Smooth muscle cell (in vitro differentiated cells): ENCODE results near the gene RECK. TPM values are rescaled to one million over a fixed set of nuclear protein-coding genes. Genes with fewer than 3 reads are reported as not detected.

Experiments
- DNase-seq: peaks from one replicate; lab custom pipeline; 2025; ENCODE audit not compliant: unreplicated experiment; lab: John Stamatoyannopoulos, UW
- H2AFZ ChIP-seq: fragments of 200-600 bp; sonication (generic); 2 replicates; pipeline ENCODE4 v1.6.0; 2016; ENCODE audit warnings: antibody characterized with exemption, low read depth, mild to moderate bottlenecking
- H3F3A ChIP-seq: fragments of 200-600 bp; sonication (generic); 2 replicates; pipeline ENCODE4 v1.6.0; 2017; ENCODE audit warnings: antibody characterized with exemption, low read depth
- H3K27ac ChIP-seq: fragments of 200-600 bp; sonication (generic); 2 replicates; pipeline ENCODE4 v1.5.1; 2016; ENCODE audit warnings: low read depth, mild to moderate bottlenecking
- H3K27me3 ChIP-seq: fragments of 200-600 bp; sonication (generic); 2 replicates; pipeline ENCODE4 v1.6.1; 2016; ENCODE audit warnings: low read depth, mild to moderate bottlenecking
- H3K36me3 ChIP-seq: fragments of 200-600 bp; sonication (generic); 2 replicates; pipeline ENCODE4 v1.5.1; 2016; ENCODE audit warnings: low read depth
- H3K4me1 ChIP-seq: fragments of 200-600 bp; sonication (generic); 2 replicates; pipeline ENCODE4 v1.5.1; 2016; ENCODE audit warnings: low read depth
- H3K4me2 ChIP-seq: fragments of 200-600 bp; sonication (generic); 2 replicates; pipeline ENCODE4 v1.6.0; 2016; ENCODE audit warnings: mild to moderate bottlenecking
- H3K4me3 ChIP-seq: fragments of 200-600 bp; sonication (generic); 2 replicates; pipeline ENCODE4 v1.5.1; 2016; ENCODE audit warnings: mild to moderate bottlenecking
- H3K79me2 ChIP-seq: fragments of 200-600 bp; sonication (generic); 2 replicates; pipeline ENCODE4 v1.6.0; 2016; ENCODE audit warnings: low read depth, mild to moderate bottlenecking
- H3K9ac ChIP-seq: fragments of 200-600 bp; sonication (generic); 2 replicates; pipeline ENCODE4 v1.6.0; 2016; ENCODE audit warnings: low read depth
- H3K9me3 ChIP-seq: fragments of 200-600 bp; sonication (generic); replicated peaks from 2 replicates; pipeline ENCODE4 v1.5.1; 2016; ENCODE audit warnings: low read depth
- H4K20me1 ChIP-seq: fragments of 200-600 bp; sonication (generic); 2 replicates; pipeline ENCODE4 v1.6.0; 2016; ENCODE audit warnings: low read depth
- CTCF ChIP-seq: fragments of 200-600 bp; sonication (generic); IDR thresholded peaks from 2 replicates; pipeline ENCODE4 v1.5.1; 2017; ENCODE audit warnings: borderline replicate concordance, mild to moderate bottlenecking, antibody characterized with exemption; ENCODE audit not compliant: insufficient read depth, poor library complexity, severe bottlenecking
- WGBS: methylation state at CpG from one replicate; pipeline ENCODE4 v1.1.7; 2016; ENCODE audit warnings: low lambda C conversion rate; 5-methylcytosine and 5-hydroxymethylcytosine counted together
- polyA plus RNA-seq: library from polyadenylated mRNA; unstranded; fragments of >200 nt; fragmentation: Nextera tagmentation; extraction: Ambion mirVana; gene quantifications from 2 replicates; pipeline ENCODE4 v1.2.1, GENCODE V29; 2016
- total RNA-seq: library from RNA; depleted of rRNA; stranded (reverse); fragments of >200 nt; gene quantifications from 2 replicates; pipeline ENCODE4 v1.2.3, GENCODE V29; 2014

RECK gene
- total and polyA plus RNA-seq, 2 experiments from 2014 or later = 42.9 to 50.0 TPM

- H3K4me1 ChIP-seq = peaks cover 4% of the 10 kb centered on the region
Measured at GRCh38 chr9:36110434-36110833, 73.7 kb downstream of the RECK start.

GRCh38 chr9:36112516-36112915 lies 75.8 kb downstream of the RECK start:
- H3K36me3 ChIP-seq = peaks cover 5% of the 10 kb centered on the region
- no peak overlapping the region for H3K4me3 ChIP-seq
- H3K79me2 ChIP-seq = no peaks in the 10 kb centered on the region
- no peak overlapping the region for H3K27ac ChIP-seq
- H3K27me3 ChIP-seq = no peaks in the 10 kb centered on the region
- no peaks in the 10 kb centered on the region for H4K20me1 ChIP-seq
- H3F3A ChIP-seq = no peaks in the 10 kb centered on the region
- TF ChIP-seq CTCF = no peak
- WGBS = 84% methylated on average over 3 of the region's 3 CpGs
- H3K4me1 ChIP-seq = peaks cover 4% of the 10 kb centered on the region
- H3K9me3 ChIP-seq = no peaks in the 10 kb centered on the region
- no peak for DNase-seq
- no peak overlapping the region for H3K4me2 ChIP-seq
- H3K9ac ChIP-seq = no peak overlapping the region
- H2AFZ ChIP-seq = no peak overlapping the region

More at GRCh38 chr9:36110434-36110833, 73.7 kb downstream of the RECK start:
- no peak for DNase-seq
- no peak overlapping the region for H3K4me3 ChIP-seq
- no peaks in the 10 kb centered on the region for H3F3A ChIP-seq
- no peaks in the 10 kb centered on the region for H4K20me1 ChIP-seq
- no peaks in the 10 kb centered on the region for H3K79me2 ChIP-seq
- no peaks in the 10 kb centered on the region for H3K9me3 ChIP-seq
- 94% methylated on average over 2 of the region's 2 CpGs for WGBS
- no peak overlapping the region for H3K4me2 ChIP-seq
- no peaks in the 10 kb centered on the region for H3K27me3 ChIP-seq
- H3K9ac ChIP-seq = no peak overlapping the region
- no peak for TF ChIP-seq CTCF
- no peak overlapping the region for H3K27ac ChIP-seq
- H3K36me3 ChIP-seq = peaks cover 5% of the 10 kb centered on the region
- no peak overlapping the region for H2AFZ ChIP-seq

GRCh38 chr9:36113999-36114398 lies 77.3 kb downstream of the RECK start:
- 18% methylated on average over 2 of the region's 2 CpGs for WGBS
- H3K4me1 ChIP-seq = peaks cover 4% of the 10 kb centered on the region
- no peaks in the 10 kb centered on the region for H3F3A ChIP-seq

More at GRCh38 chr9:36113999-36114398, 77.3 kb downstream of the RECK start:
- Histone ChIP-seq H3K4me2 (peak overlapping the region; percentile 53), H3K9me3 (no peaks in the 10 kb centered on the region), H3K9ac (no peak overlapping the region), H3K4me3 (no peak overlapping the region), H3K36me3 (peaks cover 5% of the 10 kb centered on the region), H3K27me3 (no peaks in the 10 kb centered on the region), H2AFZ (no peak overlapping the region), H3K27ac (peak overlapping the region; percentile 26), H3K79me2 (no peaks in the 10 kb centered on the region), H4K20me1 (no peaks in the 10 kb centered on the region)
- no peak for TF ChIP-seq CTCF
- no peak for DNase-seq
